Osteoblast (primary cell): ENCODE data around the gene POMT2. TPM values are rescaled to one million over a fixed set of nuclear protein-coding genes. Genes with fewer than 3 reads are reported as not detected.

Experiments
- DNase-seq: peaks from one replicate; pipeline ENCODE4 v3.0.0; 2011; ENCODE audit warnings: low spot score, mixed read lengths; ENCODE audit not compliant: insufficient read length; ENCODE audit errors: missing footprints
- H2AFZ ChIP-seq: 2 replicates; pipeline ENCODE4 v1.6.0; 2011; ENCODE audit warnings: mild to moderate bottlenecking, low read length
- H3K27ac ChIP-seq: 2 replicates; pipeline ENCODE4 v1.5.1; 2011; ENCODE audit warnings: mild to moderate bottlenecking, low read depth, low read length, moderate library complexity
- H3K27me3 ChIP-seq: 2 replicates; pipeline ENCODE4 v1.6.0; 2012; ENCODE audit warnings: mild to moderate bottlenecking, control low read depth, inconsistent platforms, low read length, moderate library complexity; ENCODE audit not compliant: insufficient read depth
- H3K36me3 ChIP-seq: 2 replicates; pipeline ENCODE4 v1.5.1; 2011; ENCODE audit warnings: mild to moderate bottlenecking, low read length, control low read depth, moderate library complexity; ENCODE audit not compliant: insufficient read depth
- H3K4me1 ChIP-seq: 2 replicates; pipeline ENCODE4 v1.5.1; 2011; ENCODE audit warnings: mild to moderate bottlenecking, low read length, control low read depth, moderate library complexity; ENCODE audit not compliant: insufficient read depth
- H3K4me2 ChIP-seq: 2 replicates; pipeline ENCODE4 v1.6.0; 2011; ENCODE audit warnings: mild to moderate bottlenecking, low read length; ENCODE audit not compliant: insufficient read depth
- H3K4me3 ChIP-seq: fragments of 200-600 bp; sonication (generic); 3 replicates; pipeline ENCODE4 v1.5.1; 2012; ENCODE audit warnings: mild to moderate bottlenecking, low read length, inconsistent platforms; ENCODE audit not compliant: insufficient read depth
- H3K79me2 ChIP-seq: 2 replicates; pipeline ENCODE4 v1.6.0; 2012; ENCODE audit warnings: mild to moderate bottlenecking, low read length, control low read depth, inconsistent platforms; ENCODE audit not compliant: insufficient read depth
- H3K9me3 ChIP-seq: 2 replicates; pipeline ENCODE4 v1.5.1; 2011; ENCODE audit warnings: low read depth, low read length, control low read depth
- H4K20me1 ChIP-seq: 2 replicates; pipeline ENCODE4 v1.6.0; 2012; ENCODE audit warnings: mild to moderate bottlenecking, low read length, control low read depth; ENCODE audit not compliant: insufficient read depth
- total RNA-seq: library from RNA; depleted of rRNA; stranded (reverse); fragments of >200 nt; gene quantifications from 2 replicates; pipeline ENCODE4 v1.2.3, GENCODE V29; 2012
- TF ChIP-seq, protein P1 (sequence below): IDR thresholded peaks from 2 replicates; pipeline ENCODE4 v1.5.1; 2011; ENCODE audit warnings: mild to moderate bottlenecking, low read depth, low read length, moderate library complexity; ENCODE audit errors: extremely low read depth

Gene POMT2
- total RNA-seq, 1 donor, result 11.6 TPM

DNA sequence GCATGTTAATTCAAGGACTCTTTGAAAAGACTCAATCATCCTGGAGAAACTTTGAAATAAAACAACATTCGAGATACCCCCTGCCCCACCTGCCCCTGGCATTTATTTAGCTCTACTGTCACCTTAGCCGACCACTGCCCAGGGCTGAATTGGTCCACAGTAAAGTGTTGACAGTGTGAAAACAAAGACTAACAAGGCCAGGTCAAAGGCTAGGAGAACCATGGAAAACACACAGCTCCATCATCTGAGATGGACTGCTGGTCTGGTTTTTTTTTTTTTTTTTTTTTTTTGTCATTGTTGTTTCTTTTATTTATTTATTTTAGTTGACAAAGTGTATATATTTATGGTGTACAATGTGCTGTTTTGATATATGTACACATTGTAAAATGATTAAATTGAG lies 25.8 kb upstream of the POMT2 start:
- H3K27me3 ChIP-seq, result no peaks in the 10 kb centered on the region
- H3K27ac ChIP-seq, result no peak overlapping the region
- TF ChIP-seq, protein P1, sequence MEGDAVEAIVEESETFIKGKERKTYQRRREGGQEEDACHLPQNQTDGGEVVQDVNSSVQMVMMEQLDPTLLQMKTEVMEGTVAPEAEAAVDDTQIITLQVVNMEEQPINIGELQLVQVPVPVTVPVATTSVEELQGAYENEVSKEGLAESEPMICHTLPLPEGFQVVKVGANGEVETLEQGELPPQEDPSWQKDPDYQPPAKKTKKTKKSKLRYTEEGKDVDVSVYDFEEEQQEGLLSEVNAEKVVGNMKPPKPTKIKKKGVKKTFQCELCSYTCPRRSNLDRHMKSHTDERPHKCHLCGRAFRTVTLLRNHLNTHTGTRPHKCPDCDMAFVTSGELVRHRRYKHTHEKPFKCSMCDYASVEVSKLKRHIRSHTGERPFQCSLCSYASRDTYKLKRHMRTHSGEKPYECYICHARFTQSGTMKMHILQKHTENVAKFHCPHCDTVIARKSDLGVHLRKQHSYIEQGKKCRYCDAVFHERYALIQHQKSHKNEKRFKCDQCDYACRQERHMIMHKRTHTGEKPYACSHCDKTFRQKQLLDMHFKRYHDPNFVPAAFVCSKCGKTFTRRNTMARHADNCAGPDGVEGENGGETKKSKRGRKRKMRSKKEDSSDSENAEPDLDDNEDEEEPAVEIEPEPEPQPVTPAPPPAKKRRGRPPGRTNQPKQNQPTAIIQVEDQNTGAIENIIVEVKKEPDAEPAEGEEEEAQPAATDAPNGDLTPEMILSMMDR, result no peak
- H3K79me2 ChIP-seq, result no peaks in the 10 kb centered on the region
- H3K4me2 ChIP-seq, result no peak overlapping the region
- DNase-seq, result no peak
- peaks cover 4% of the 10 kb centered on the region for H4K20me1 ChIP-seq
- H3K4me1 ChIP-seq, result no peaks in the 10 kb centered on the region
- no peak overlapping the region for H3K4me3 ChIP-seq
- no peak overlapping the region for H2AFZ ChIP-seq
- H3K9me3 ChIP-seq, result no peaks in the 10 kb centered on the region
- peaks cover 12% of the 10 kb centered on the region for H3K36me3 ChIP-seq

DNA sequence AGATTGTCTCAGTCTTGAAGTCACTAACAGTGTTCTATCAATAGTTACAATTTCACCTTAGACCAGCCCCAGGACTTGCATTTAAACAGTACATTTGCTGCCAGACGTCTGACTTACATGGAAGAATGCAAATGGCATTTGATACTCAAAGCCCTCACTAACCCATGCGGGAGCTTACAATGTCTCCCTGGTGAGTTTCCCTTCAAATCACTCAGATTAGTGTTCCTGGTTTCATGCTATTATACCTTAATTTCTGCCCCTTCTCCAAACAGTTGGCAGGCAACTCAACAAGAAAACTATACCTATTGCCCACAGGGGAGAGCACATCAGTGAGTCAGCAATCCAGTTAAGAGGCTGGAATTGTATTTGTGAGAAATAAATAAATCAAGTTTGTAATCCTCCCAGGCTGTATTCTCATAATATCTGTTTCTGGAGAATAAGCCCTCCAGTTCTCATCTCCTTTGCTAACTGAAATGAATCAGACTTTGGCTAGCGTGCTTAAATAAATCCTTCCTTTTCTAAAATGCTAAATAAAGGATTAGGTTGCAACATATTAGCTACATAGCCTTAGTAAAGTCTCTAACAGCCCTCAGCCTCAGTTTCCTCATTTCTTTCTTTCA lies 23.8 kb upstream of the POMT2 start:
- Histone ChIP-seq H3K9me3 (no peaks in the 10 kb centered on the region), H3K4me3 (no peak overlapping the region), H3K4me1 (peaks cover 4% of the 10 kb centered on the region), H3K27ac (no peak overlapping the region), H3K27me3 (no peaks in the 10 kb centered on the region), H3K4me2 (no peak overlapping the region), H4K20me1 (peaks cover 4% of the 10 kb centered on the region), H3K79me2 (no peaks in the 10 kb centered on the region), H2AFZ (no peak overlapping the region), H3K36me3 (peaks cover 19% of the 10 kb centered on the region)
- no peak for DNase-seq
- TF ChIP-seq, protein P1, result no peak

DNA sequence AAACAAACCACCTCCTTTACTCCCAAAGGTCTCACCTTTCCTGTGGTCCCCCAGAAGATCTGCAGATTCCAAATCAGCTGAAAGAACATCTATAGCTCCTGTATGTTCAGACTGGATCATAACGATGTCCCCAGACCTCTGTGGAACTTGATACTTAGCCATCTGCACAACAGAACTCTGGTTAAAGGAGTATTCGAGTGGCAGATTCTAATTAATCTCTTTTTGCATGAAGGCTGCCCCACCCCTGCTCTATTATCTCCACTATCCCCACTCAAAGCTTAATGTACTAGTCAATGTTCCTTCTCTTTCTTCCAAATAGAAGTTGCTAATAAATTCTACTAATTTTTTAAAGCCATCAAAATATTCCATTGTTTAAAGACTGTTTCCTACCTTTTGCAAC lies 23.0 kb upstream of the POMT2 start:
- TF ChIP-seq, protein P1, result no peak
- Histone ChIP-seq H3K9me3 (no peaks in the 10 kb centered on the region), H3K27ac (no peak overlapping the region), H2AFZ (no peak overlapping the region), H4K20me1 (peaks cover 4% of the 10 kb centered on the region), H3K4me3 (no peak overlapping the region), H3K4me1 (peaks cover 12% of the 10 kb centered on the region), H3K36me3 (peaks cover 19% of the 10 kb centered on the region), H3K79me2 (no peaks in the 10 kb centered on the region), H3K4me2 (no peak overlapping the region), H3K27me3 (no peaks in the 10 kb centered on the region)
- no peak for DNase-seq

DNA sequence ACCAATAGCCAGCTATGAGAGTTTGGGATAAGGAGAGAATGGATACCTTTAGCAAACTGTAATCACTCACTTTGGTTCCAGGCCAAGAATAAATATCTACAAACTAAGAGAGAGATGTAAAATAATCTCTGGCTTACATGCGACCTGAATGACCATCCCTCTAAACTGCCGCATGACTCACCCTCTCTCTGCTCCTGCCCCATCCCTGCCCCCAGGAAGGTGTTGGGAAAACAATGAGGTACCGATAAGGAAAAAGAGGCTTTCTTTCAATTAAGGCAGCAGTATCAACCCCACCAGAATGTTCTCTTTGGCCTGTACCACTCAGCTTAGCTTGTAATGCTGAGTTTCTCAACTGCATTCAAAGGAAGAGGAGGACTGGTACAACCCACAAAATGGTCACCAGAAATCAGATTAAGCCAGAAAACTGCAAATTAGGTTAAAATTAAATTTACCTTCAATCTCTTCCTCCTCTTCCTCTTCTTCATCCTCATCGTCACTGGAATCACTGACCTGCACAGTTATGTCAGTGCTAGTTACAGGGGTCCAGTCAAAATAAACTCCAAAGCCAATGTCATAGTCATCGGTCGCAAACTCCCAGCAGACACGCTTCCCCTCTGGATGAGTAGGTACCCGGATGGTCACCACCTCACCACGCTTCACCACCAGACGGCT lies 22.2 kb upstream of the POMT2 start:
- no peak for DNase-seq
- H3K9me3 ChIP-seq, result no peaks in the 10 kb centered on the region
- H3K4me3 ChIP-seq, result no peak overlapping the region
- TF ChIP-seq, protein P1, result no peak
- peaks cover 12% of the 10 kb centered on the region for H3K4me1 ChIP-seq
- H3K4me2 ChIP-seq, result no peak overlapping the region
- H3K36me3 ChIP-seq, result peaks cover 19% of the 10 kb centered on the region
- H3K27me3 ChIP-seq, result no peaks in the 10 kb centered on the region
- H2AFZ ChIP-seq, result no peak overlapping the region
- H3K27ac ChIP-seq, result no peak overlapping the region
- no peaks in the 10 kb centered on the region for H3K79me2 ChIP-seq
- peaks cover 4% of the 10 kb centered on the region for H4K20me1 ChIP-seq
